ENCODE data around the gene DOK3. TPM values are rescaled to one million over a fixed set of nuclear protein-coding genes. Genes with fewer than 3 reads are reported as not detected.
A peak's percentile ranks its signal among the peaks of the same experiment; 100 is the strongest.

The DOK3 gene
- total and polyA plus RNA-seq, 2 of the 13 experiments (the other 11 are each of a cell fraction or from before 2014, with no cell fraction given): 1.4 to 1.5 TPM

DNA sequence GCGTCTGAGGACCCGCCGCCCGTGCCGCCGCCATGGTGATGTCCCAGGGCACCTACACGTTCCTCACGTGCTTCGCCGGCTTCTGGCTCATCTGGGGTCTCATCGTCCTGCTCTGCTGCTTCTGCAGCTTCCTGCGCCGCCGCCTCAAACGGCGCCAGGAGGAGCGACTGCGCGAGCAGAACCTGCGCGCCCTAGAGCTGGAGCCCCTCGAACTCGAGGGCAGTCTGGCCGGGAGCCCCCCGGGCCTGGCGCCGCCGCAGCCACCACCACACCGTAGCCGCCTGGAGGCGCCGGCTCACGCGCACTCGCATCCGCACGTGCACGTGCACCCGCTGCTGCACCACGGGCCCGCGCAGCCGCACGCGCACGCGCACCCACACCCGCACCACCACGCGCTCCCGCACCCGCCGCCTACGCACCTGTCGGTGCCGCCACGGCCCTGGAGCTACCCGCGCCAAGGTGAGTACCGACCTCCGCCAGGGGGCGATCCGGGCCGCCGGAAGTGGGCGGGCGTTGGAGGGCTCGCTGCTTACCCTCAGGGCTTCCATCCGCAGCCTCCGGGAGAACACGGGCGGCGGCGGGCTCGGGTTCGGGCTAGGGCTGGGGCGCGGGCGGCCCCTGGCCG is 54.5 kb downstream of the DOK3 start:
- peak; percentile 77 for ATAC-seq
- Histone ChIP-seq H3K4me1 (ENCODE audit: insufficient read depth, low read length) (peaks cover 29% of the 10 kb centered on the region), H3K9me3 (ENCODE audit: low read length) (no peaks in the 10 kb centered on the region), H3K9ac (ENCODE audit: insufficient read depth, low read depth, low read length) (peak overlapping the region; percentile 82), H3K4me3 (replicated peaks in 1 of 3; ENCODE audit: insufficient read depth in 1 of 3, low read depth in 2 of 3, low read length in 3 of 3) (peak overlapping the region; percentile 81 to 89 (median 87)), H3K27ac (ENCODE audit: extremely low read length, insufficient read depth, low read length) (peak overlapping the region; percentile 84), H3K4me2 (ENCODE audit: low read depth, low read length) (peak overlapping the region; percentile 98), H3K36me3 (replicated peaks in 1 of 2; ENCODE audit: control insufficient read depth in 1 of 2, insufficient read depth in 2 of 2, low read length in 2 of 2) (peaks cover 0 to 4% of the 10 kb centered on the region in 2 experiments; a peak in 2 of 5 replicates), H2AFZ (ENCODE audit: low read length) (no peak overlapping the region), H3K79me2 (ENCODE audit: insufficient read depth, low read length) (peaks cover 5% of the 10 kb centered on the region), H4K20me1 (ENCODE audit: insufficient read depth, low read length) (peaks cover 12% of the 10 kb centered on the region; the same call in 1 of the 2 replicates), H3K27me3 (ENCODE audit: control insufficient read depth in 1 of 2, insufficient read depth in 2 of 2, low read length in 2 of 2) (no peaks in the 10 kb centered on the region; a peak in 1 of 5 replicates)
- intact Hi-C loops (cut with micrococcal nuclease; ENCODE audit: unreplicated experiment) (no loop called here), in situ Hi-C loops (cut with HindIII; ENCODE audit: extremely low pct_ligation_motif_present, low pct_unique_long_range_greater_than_20kb) (loop anchor here (5.0 to 25.0 kb wide), 2 partner anchors 68 to 343 kb away; no protein-coding TSS in a partner anchor)
- WGBS (ENCODE audit: low lambda C conversion rate): 1% methylated on average over 16 of the region's 80 CpGs
- peak; percentile 79 for DNase-seq (ENCODE audit: low spot score)
- BruUV-seq (replicated peaks): no TSS peak
- ChIA-PET POLR2A (interaction anchor here (0.8 to 4.4 kb wide), 21 partner anchors 9 to 341 kb away, joined by 3 to 29 read pairs (median 7); partner anchors contain the start of genes F12, GRK6 and PDLIM7), CTCF (ENCODE audit: low intra/inter-chr PET ratio, low total read pairs) (interaction anchor here (1.0 to 4.8 kb wide), 12 partner anchors 29 to 344 kb away, joined by 3 to 54 read pairs (median 4); partner anchors contain the start of genes GRK6 and PDLIM7)
- FAIRE-seq: no peak
- no peak for TF ChIP-seq CREM (IDR thresholded peaks at IDR 0.05)
- TF ChIP-seq CREM (CRISPR knock-in tag; IDR thresholded peaks at IDR 0.05): no peak
- TF ChIP-seq FOXO4 (CRISPR knock-in tag; conservative IDR thresholded peaks at IDR 0.05): no peak
- peak; percentile 95; the same call in 1 of the 2 replicates for TF ChIP-seq ELK4 (CRISPR knock-in tag; IDR thresholded peaks at IDR 0.05; ENCODE audit: borderline replicate concordance)
- TF ChIP-seq SALL2 (CRISPR knock-in tag; IDR thresholded peaks at IDR 0.05): peak; percentile 62; the same call in 1 of the 2 replicates
- TF ChIP-seq ZBED4 (CRISPR knock-in tag; IDR thresholded peaks at IDR 0.05; ENCODE audit: borderline replicate concordance): no peak
- peak; percentile 23; the same call in 1 of the 2 replicates for TF ChIP-seq ZNF431 (CRISPR knock-in tag; IDR thresholded peaks at IDR 0.05; ENCODE audit: borderline replicate concordance, low read depth)
- TF ChIP-seq RFXAP (CRISPR knock-in tag; IDR thresholded peaks at IDR 0.05; ENCODE audit: borderline replicate concordance): no peak
- TF ChIP-seq ZNF564 (CRISPR knock-in tag; IDR thresholded peaks at IDR 0.05): peak; percentile 78
- TF ChIP-seq EP300 (IDR thresholded peaks at IDR 0.05; ENCODE audit: low read depth in 2 of 2, low read length in 2 of 2): no peak
- no peak for TF ChIP-seq EP300 (CRISPR knock-in tag; IDR thresholded peaks at IDR 0.05; ENCODE audit: borderline replicate concordance)
- TF ChIP-seq, protein P1, sequence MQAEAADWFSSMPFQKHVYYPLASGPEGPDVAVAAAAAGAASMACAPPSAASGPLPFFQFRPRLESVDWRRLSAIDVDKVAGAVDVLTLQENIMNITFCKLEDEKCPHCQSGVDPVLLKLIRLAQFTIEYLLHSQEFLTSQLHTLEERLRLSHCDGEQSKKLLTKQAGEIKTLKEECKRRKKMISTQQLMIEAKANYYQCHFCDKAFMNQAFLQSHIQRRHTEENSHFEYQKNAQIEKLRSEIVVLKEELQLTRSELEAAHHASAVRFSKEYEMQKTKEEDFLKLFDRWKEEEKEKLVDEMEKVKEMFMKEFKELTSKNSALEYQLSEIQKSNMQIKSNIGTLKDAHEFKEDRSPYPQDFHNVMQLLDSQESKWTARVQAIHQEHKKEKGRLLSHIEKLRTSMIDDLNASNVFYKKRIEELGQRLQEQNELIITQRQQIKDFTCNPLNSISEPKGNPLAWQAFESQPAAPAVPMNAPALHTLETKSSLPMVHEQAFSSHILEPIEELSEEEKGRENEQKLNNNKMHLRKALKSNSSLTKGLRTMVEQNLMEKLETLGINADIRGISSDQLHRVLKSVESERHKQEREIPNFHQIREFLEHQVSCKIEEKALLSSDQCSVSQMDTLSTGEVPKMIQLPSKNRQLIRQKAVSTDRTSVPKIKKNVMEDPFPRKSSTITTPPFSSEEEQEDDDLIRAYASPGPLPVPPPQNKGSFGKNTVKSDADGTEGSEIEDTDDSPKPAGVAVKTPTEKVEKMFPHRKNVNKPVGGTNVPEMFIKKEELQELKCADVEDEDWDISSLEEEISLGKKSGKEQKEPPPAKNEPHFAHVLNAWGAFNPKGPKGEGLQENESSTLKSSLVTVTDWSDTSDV (CRISPR knock-in tag; IDR thresholded peaks at IDR 0.05): no peak
- no peak for TF ChIP-seq ZNF720 (CRISPR knock-in tag; IDR thresholded peaks at IDR 0.05)
- TF ChIP-seq GATAD1 (CRISPR knock-in tag; IDR thresholded peaks at IDR 0.05): no peak
